ENCODE data around the gene MAP3K4. TPM values are rescaled to one million over a fixed set of nuclear protein-coding genes. Genes with fewer than 3 reads are reported as not detected.
"Not testable (repeated sequence)": the region's sequence is repeated elsewhere in the genome, so short reads cannot be mapped to it uniquely, and the experiment has no call there.

The MAP3K4 gene
- total and polyA plus RNA-seq, 12 donors = 11.9 to 37.0 (median 18.8) TPM

GRCh38 chr6:160978141-160978901, 13.2 kb upstream of the MAP3K4 start:
- H3K36me3 ChIP-seq (replicated peaks in 1 of 2) = no peaks in the 10 kb centered on the region
- peak overlapping the region in 1 of 5 donors; percentile 1 for H3K27ac ChIP-seq
- no peaks in the 10 kb centered on the region for H3K27me3 ChIP-seq
- H3K9me3 ChIP-seq (replicated peaks in 1 of 3) = no peaks in the 10 kb centered on the region
- peak in 3 of 7 donors; percentile 29 to 32 (median 30) for DNase-seq
- peaks cover 0 to 25% of the 10 kb centered on the region in 2 donors for H3K4me1 ChIP-seq (replicated peaks in 1 of 2)
- no peak overlapping the region for H3K4me3 ChIP-seq
- intact Hi-C loops (cut with DNase I) = no loop called here
- 65 to 79% (median 72%) methylated on average over 4 of the region's 4 CpGs for WGBS, 4 donors
- TF ChIP-seq CTCF (IDR thresholded peaks at IDR 0.05) = no peak
- no peak for TF ChIP-seq POLR2A (IDR thresholded peaks at IDR 0.05)

GRCh38 chr6:160979061-160979708, 12.4 kb upstream of the MAP3K4 start:
- intact Hi-C loops (cut with DNase I) = no loop called here
- no peak overlapping the region for H3K27ac ChIP-seq
- TF ChIP-seq POLR2A (IDR thresholded peaks at IDR 0.05) (no peak), CTCF (IDR thresholded peaks at IDR 0.05) (no peak)
- no peaks in the 10 kb centered on the region for H3K27me3 ChIP-seq
- DNase-seq = no peak
- 74 to 83% (median 80%) methylated on average over 8 of the region's 8 CpGs for WGBS, 4 donors
- H3K36me3 ChIP-seq (replicated peaks in 1 of 2) = no peaks in the 10 kb centered on the region
- peaks cover 0 to 3% (median 0%) of the 10 kb centered on the region in 3 donors for H3K9me3 ChIP-seq (replicated peaks in 1 of 3)
- H3K4me3 ChIP-seq = no peak overlapping the region
- H3K4me1 ChIP-seq (replicated peaks in 1 of 2) = peaks cover 0 to 18% of the 10 kb centered on the region in 2 donors

GRCh38 chr6:160983377-160983948, 8.1 kb upstream of the MAP3K4 start:
- not testable (repeated sequence) for H3K36me3 ChIP-seq (replicated peaks in 1 of 2); H3K27ac ChIP-seq; H3K4me1 ChIP-seq (replicated peaks in 1 of 2); H3K27me3 ChIP-seq; H3K4me3 ChIP-seq; DNase-seq; H3K9me3 ChIP-seq (replicated peaks in 1 of 3)
- 93 to 100% (median 94%) methylated on average over 2 to 3 of the region's 3 CpGs for WGBS, 4 donors
- intact Hi-C loops (cut with DNase I) = loop anchor here in 1 of 2 donors (10.0 kb wide), 1 partner anchor 49 kb away; no protein-coding TSS in a partner anchor

- no peaks in the 10 kb centered on the region for H3K27me3 ChIP-seq
- H3K36me3 ChIP-seq (replicated peaks in 1 of 2) = no peaks in the 10 kb centered on the region
- no peak overlapping the region for H3K4me3 ChIP-seq
- peaks cover 0 to 3% (median 0%) of the 10 kb centered on the region in 3 donors for H3K9me3 ChIP-seq (replicated peaks in 1 of 3)
- no peak overlapping the region for H3K27ac ChIP-seq
- 73 to 77% (median 74%) methylated on average over 3 of the region's 3 CpGs for WGBS, 4 donors
- intact Hi-C loops (cut with DNase I) = loop anchor here in 1 of 2 donors (10.0 kb wide), 1 partner anchor 52 kb away; no protein-coding TSS in a partner anchor
- DNase-seq = peak in 1 of 7 donors; percentile 8
- no peak for TF ChIP-seq CTCF (IDR thresholded peaks at IDR 0.05)
- no peak for TF ChIP-seq POLR2A (IDR thresholded peaks at IDR 0.05)
- H3K4me1 ChIP-seq (replicated peaks in 1 of 2) = peaks cover 4% of the 10 kb centered on the region in 2 donors
These were observed 4.7 kb upstream of the MAP3K4 start for GRCh38 chr6:160986851-160987250.
